Measurements from ENCODE around the gene C4A.
"Not testable (repeated sequence)": the region's sequence is repeated elsewhere in the genome, so short reads cannot be mapped to it uniquely, and the experiment has no call there.

Gene C4A

GRCh38 chr6:32044916-32045315, 63.1 kb downstream of the C4A start:
- not testable (repeated sequence) for H2BK15ac ChIP-seq (replicated peaks; ENCODE audit: low read depth); H3K4ac ChIP-seq (ENCODE audit: low read depth, low read length); H3K4me1 ChIP-seq (ENCODE audit: control insufficient read depth, low read depth, low read length); H4K5ac ChIP-seq (ENCODE audit: low read length); H3K23ac ChIP-seq (ENCODE audit: low read length); H3K18ac ChIP-seq (ENCODE audit: low read length); H3K36me3 ChIP-seq (ENCODE audit: control insufficient read depth, insufficient read depth, low read length); H3K4me3 ChIP-seq (ENCODE audit: low read length); H3K9ac ChIP-seq (ENCODE audit: low read length); H2BK5ac ChIP-seq (ENCODE audit: low read length); H2BK120ac ChIP-seq (ENCODE audit: low read depth, low read length); H3K79me2 ChIP-seq (ENCODE audit: control insufficient read depth, insufficient read depth, low read length); H4K8ac ChIP-seq (ENCODE audit: low read depth, low read length); H3K79me1 ChIP-seq (ENCODE audit: low read length); H3K56ac ChIP-seq (ENCODE audit: low read length); H3K4me2 ChIP-seq (ENCODE audit: low read length); H3K27ac ChIP-seq (ENCODE audit: low read depth, low read length); DNase-seq; H2AK5ac ChIP-seq (ENCODE audit: low read length); H3K27me3 ChIP-seq (ENCODE audit: insufficient read depth, low read length, poor library complexity)
- WGBS (ENCODE audit: extremely low coverage, insufficient coverage, low lambda C conversion rate) = no CpG with 5 or more reads among the region's 18 CpGs

GRCh38 chr6:32045811-32046449, 64.1 kb downstream of the C4A start:
- WGBS (ENCODE audit: extremely low coverage, insufficient coverage, low lambda C conversion rate) = no CpG with 5 or more reads among the region's 22 CpGs
- H2BK15ac ChIP-seq (replicated peaks; ENCODE audit: low read depth) = no peak overlapping the region
- DNase-seq = no peak
- H3K79me1 ChIP-seq (ENCODE audit: low read length) = no peaks in the 10 kb centered on the region
- no peak overlapping the region for H3K4me2 ChIP-seq (ENCODE audit: low read length)
- no peak overlapping the region for H3K18ac ChIP-seq (ENCODE audit: low read length)
- no peak overlapping the region for H2BK120ac ChIP-seq (ENCODE audit: low read depth, low read length)
- H3K56ac ChIP-seq (ENCODE audit: low read length) = no peak overlapping the region
- H3K79me2 ChIP-seq (ENCODE audit: control insufficient read depth, insufficient read depth, low read length) = no peaks in the 10 kb centered on the region
- H4K8ac ChIP-seq (ENCODE audit: low read depth, low read length) = no peak overlapping the region
- H3K4ac ChIP-seq (ENCODE audit: low read depth, low read length) = no peak overlapping the region
- H2AK5ac ChIP-seq (ENCODE audit: low read length) = no peak overlapping the region
- H3K23ac ChIP-seq (ENCODE audit: low read length) = no peak overlapping the region
- H3K27ac ChIP-seq (ENCODE audit: low read depth, low read length) = no peak overlapping the region
- H3K9ac ChIP-seq (ENCODE audit: low read length) = no peak overlapping the region
- no peaks in the 10 kb centered on the region for H3K27me3 ChIP-seq (ENCODE audit: insufficient read depth, low read length, poor library complexity)
- H3K36me3 ChIP-seq (ENCODE audit: control insufficient read depth, insufficient read depth, low read length) = no peaks in the 10 kb centered on the region
- no peaks in the 10 kb centered on the region for H3K4me1 ChIP-seq (ENCODE audit: control insufficient read depth, low read depth, low read length)
- H2BK5ac ChIP-seq (ENCODE audit: low read length) = no peak overlapping the region
- H3K4me3 ChIP-seq (ENCODE audit: low read length) = no peak overlapping the region
- H4K5ac ChIP-seq (ENCODE audit: low read length) = no peak overlapping the region

GRCh38 chr6:32046450-32047083, 64.7 kb downstream of the C4A start:
- no peaks in the 10 kb centered on the region for H3K27me3 ChIP-seq (ENCODE audit: insufficient read depth, low read length, poor library complexity)
- H3K18ac ChIP-seq (ENCODE audit: low read length) = no peak overlapping the region
- no peak overlapping the region for H3K9ac ChIP-seq (ENCODE audit: low read length)
- no peak overlapping the region for H3K23ac ChIP-seq (ENCODE audit: low read length)
- no peak overlapping the region for H2BK120ac ChIP-seq (ENCODE audit: low read depth, low read length)
- no peak overlapping the region for H4K5ac ChIP-seq (ENCODE audit: low read length)
- no peak overlapping the region for H2BK5ac ChIP-seq (ENCODE audit: low read length)
- H2AK5ac ChIP-seq (ENCODE audit: low read length) = no peak overlapping the region
- H3K4me1 ChIP-seq (ENCODE audit: control insufficient read depth, low read depth, low read length) = no peaks in the 10 kb centered on the region
- H3K56ac ChIP-seq (ENCODE audit: low read length) = no peak overlapping the region
- no CpG with 5 or more reads among the region's 14 CpGs for WGBS (ENCODE audit: extremely low coverage, insufficient coverage, low lambda C conversion rate)
- no peaks in the 10 kb centered on the region for H3K79me2 ChIP-seq (ENCODE audit: control insufficient read depth, insufficient read depth, low read length)
- no peak overlapping the region for H4K8ac ChIP-seq (ENCODE audit: low read depth, low read length)
- H3K4ac ChIP-seq (ENCODE audit: low read depth, low read length) = no peak overlapping the region
- H3K4me2 ChIP-seq (ENCODE audit: low read length) = no peak overlapping the region
- no peak overlapping the region for H2BK15ac ChIP-seq (replicated peaks; ENCODE audit: low read depth)
- no peak overlapping the region for H3K4me3 ChIP-seq (ENCODE audit: low read length)
- peak; percentile 57 for DNase-seq
- no peaks in the 10 kb centered on the region for H3K79me1 ChIP-seq (ENCODE audit: low read length)
- H3K27ac ChIP-seq (ENCODE audit: low read depth, low read length) = no peak overlapping the region
- H3K36me3 ChIP-seq (ENCODE audit: control insufficient read depth, insufficient read depth, low read length) = no peaks in the 10 kb centered on the region

GRCh38 chr6:32047084-32047478, 65.2 kb downstream of the C4A start:
- DNase-seq = peak; percentile 71
- H3K18ac ChIP-seq (ENCODE audit: low read length) = no peak overlapping the region
- no peak overlapping the region for H2BK120ac ChIP-seq (ENCODE audit: low read depth, low read length)
- no peak overlapping the region for H2BK5ac ChIP-seq (ENCODE audit: low read length)
- H3K27ac ChIP-seq (ENCODE audit: low read depth, low read length) = no peak overlapping the region
- no peak overlapping the region for H3K23ac ChIP-seq (ENCODE audit: low read length)
- H3K79me2 ChIP-seq (ENCODE audit: control insufficient read depth, insufficient read depth, low read length) = no peaks in the 10 kb centered on the region
- no peak overlapping the region for H4K5ac ChIP-seq (ENCODE audit: low read length)
- H2BK15ac ChIP-seq (replicated peaks; ENCODE audit: low read depth) = no peak overlapping the region
- H3K4me1 ChIP-seq (ENCODE audit: control insufficient read depth, low read depth, low read length) = no peaks in the 10 kb centered on the region
- no peaks in the 10 kb centered on the region for H3K36me3 ChIP-seq (ENCODE audit: control insufficient read depth, insufficient read depth, low read length)
- no peak overlapping the region for H3K9ac ChIP-seq (ENCODE audit: low read length)
- no peak overlapping the region for H3K4ac ChIP-seq (ENCODE audit: low read depth, low read length)
- no peaks in the 10 kb centered on the region for H3K27me3 ChIP-seq (ENCODE audit: insufficient read depth, low read length, poor library complexity)
- no peaks in the 10 kb centered on the region for H3K79me1 ChIP-seq (ENCODE audit: low read length)
- no peak overlapping the region for H2AK5ac ChIP-seq (ENCODE audit: low read length)
- no peak overlapping the region for H4K8ac ChIP-seq (ENCODE audit: low read depth, low read length)
- H3K56ac ChIP-seq (ENCODE audit: low read length) = no peak overlapping the region
- WGBS (ENCODE audit: extremely low coverage, insufficient coverage, low lambda C conversion rate) = no CpG with 5 or more reads among the region's 11 CpGs
- H3K4me2 ChIP-seq (ENCODE audit: low read length) = no peak overlapping the region
- no peak overlapping the region for H3K4me3 ChIP-seq (ENCODE audit: low read length)

- no peaks in the 10 kb centered on the region for H3K36me3 ChIP-seq (ENCODE audit: control insufficient read depth, insufficient read depth, low read length)
- DNase-seq = no peak
- no peak overlapping the region for H4K5ac ChIP-seq (ENCODE audit: low read length)
- H3K4ac ChIP-seq (ENCODE audit: low read depth, low read length) = no peak overlapping the region
- H2BK120ac ChIP-seq (ENCODE audit: low read depth, low read length) = no peak overlapping the region
- no peak overlapping the region for H3K18ac ChIP-seq (ENCODE audit: low read length)
- no peak overlapping the region for H2AK5ac ChIP-seq (ENCODE audit: low read length)
- H3K27me3 ChIP-seq (ENCODE audit: insufficient read depth, low read length, poor library complexity) = no peaks in the 10 kb centered on the region
- H3K79me1 ChIP-seq (ENCODE audit: low read length) = no peaks in the 10 kb centered on the region
- H3K79me2 ChIP-seq (ENCODE audit: control insufficient read depth, insufficient read depth, low read length) = no peaks in the 10 kb centered on the region
- WGBS (ENCODE audit: extremely low coverage, insufficient coverage, low lambda C conversion rate) = no CpG with 5 or more reads among the region's 6 CpGs
- no peak overlapping the region for H4K8ac ChIP-seq (ENCODE audit: low read depth, low read length)
- no peak overlapping the region for H3K27ac ChIP-seq (ENCODE audit: low read depth, low read length)
- no peak overlapping the region for H2BK5ac ChIP-seq (ENCODE audit: low read length)
- no peak overlapping the region for H3K56ac ChIP-seq (ENCODE audit: low read length)
- no peak overlapping the region for H3K4me3 ChIP-seq (ENCODE audit: low read length)
- no peak overlapping the region for H3K9ac ChIP-seq (ENCODE audit: low read length)
- no peak overlapping the region for H3K4me2 ChIP-seq (ENCODE audit: low read length)
- no peak overlapping the region for H2BK15ac ChIP-seq (replicated peaks; ENCODE audit: low read depth)
- H3K23ac ChIP-seq (ENCODE audit: low read length) = no peak overlapping the region
- H3K4me1 ChIP-seq (ENCODE audit: control insufficient read depth, low read depth, low read length) = no peaks in the 10 kb centered on the region
These were observed 65.6 kb downstream of the C4A start for GRCh38 chr6:32047539-32047854.
